Measurements from ENCODE around the gene NRP1.

GRCh38 chr10:33337326-33337957 is 3.0 kb upstream of the NRP1 start:
- TF ChIP-seq, protein P1, sequence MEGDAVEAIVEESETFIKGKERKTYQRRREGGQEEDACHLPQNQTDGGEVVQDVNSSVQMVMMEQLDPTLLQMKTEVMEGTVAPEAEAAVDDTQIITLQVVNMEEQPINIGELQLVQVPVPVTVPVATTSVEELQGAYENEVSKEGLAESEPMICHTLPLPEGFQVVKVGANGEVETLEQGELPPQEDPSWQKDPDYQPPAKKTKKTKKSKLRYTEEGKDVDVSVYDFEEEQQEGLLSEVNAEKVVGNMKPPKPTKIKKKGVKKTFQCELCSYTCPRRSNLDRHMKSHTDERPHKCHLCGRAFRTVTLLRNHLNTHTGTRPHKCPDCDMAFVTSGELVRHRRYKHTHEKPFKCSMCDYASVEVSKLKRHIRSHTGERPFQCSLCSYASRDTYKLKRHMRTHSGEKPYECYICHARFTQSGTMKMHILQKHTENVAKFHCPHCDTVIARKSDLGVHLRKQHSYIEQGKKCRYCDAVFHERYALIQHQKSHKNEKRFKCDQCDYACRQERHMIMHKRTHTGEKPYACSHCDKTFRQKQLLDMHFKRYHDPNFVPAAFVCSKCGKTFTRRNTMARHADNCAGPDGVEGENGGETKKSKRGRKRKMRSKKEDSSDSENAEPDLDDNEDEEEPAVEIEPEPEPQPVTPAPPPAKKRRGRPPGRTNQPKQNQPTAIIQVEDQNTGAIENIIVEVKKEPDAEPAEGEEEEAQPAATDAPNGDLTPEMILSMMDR (IDR thresholded peaks at IDR 0.05; ENCODE audit: low read length) = no peak
- TF ChIP-seq EZH2 (optimal IDR thresholded peaks at IDR 0.05; ENCODE audit: low read depth, low read length) (no peak), EZH2phosphoT487 (IDR thresholded peaks at IDR 0.05; ENCODE audit: low read length) (no peak)
